GM19324 (cell line): Measurements from ENCODE around the gene CUEDC1.

Source experiments
- ATAC-seq: cut with Tn5 transposase; IDR thresholded peaks from one replicate; pipeline ENCODE4 v1.9.1; 2021; ENCODE audit warnings: mild to moderate bottlenecking, moderate library complexity; ENCODE audit not compliant: unreplicated experiment, low FRiP score

Gene CUEDC1

DNA sequence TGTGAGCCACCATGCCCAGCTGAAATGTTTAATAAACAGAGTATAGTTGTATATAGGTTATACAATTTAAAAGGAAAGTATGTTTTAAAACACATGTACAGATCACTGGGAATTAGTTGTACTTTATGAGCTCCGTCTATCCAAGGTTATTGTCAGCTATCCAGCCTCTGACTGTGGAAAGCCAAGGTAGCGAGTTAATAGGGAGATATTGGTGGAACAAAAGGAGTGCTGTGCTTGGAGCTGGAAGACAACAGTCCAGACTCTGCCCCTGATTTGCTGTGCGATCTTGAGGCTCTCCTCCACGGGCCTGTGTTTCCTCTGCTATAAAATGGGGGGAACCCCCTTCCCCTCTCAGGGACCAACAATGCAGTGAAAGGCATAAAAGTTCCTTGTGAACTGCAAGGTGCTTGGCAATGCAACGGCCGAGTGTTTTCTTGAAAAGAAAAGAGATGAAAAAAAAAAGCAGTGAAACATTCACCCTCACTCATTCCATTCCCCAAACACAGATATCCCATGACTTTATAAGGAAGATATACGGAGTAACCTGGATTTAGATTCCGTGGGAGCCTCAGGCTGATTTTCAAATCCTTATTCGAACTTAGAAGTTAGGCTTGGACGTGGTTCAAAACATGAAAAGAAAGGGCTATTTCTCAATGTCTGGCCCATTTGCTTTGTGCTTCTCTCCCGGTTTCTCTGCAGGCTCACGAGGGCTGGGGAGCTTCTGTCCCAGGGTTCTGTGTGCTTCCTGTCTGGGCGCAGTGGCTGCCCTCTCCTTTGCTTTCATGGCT, 34.1 kb downstream of the CUEDC1 start:
- ATAC-seq = no peak

GRCh38 chr17:57919918-57920317, 35.3 kb downstream of the CUEDC1 start:
- ATAC-seq = no peak

GRCh38 chr17:57918017-57918895, 37.0 kb downstream of the CUEDC1 start:
- no peak for ATAC-seq

DNA sequence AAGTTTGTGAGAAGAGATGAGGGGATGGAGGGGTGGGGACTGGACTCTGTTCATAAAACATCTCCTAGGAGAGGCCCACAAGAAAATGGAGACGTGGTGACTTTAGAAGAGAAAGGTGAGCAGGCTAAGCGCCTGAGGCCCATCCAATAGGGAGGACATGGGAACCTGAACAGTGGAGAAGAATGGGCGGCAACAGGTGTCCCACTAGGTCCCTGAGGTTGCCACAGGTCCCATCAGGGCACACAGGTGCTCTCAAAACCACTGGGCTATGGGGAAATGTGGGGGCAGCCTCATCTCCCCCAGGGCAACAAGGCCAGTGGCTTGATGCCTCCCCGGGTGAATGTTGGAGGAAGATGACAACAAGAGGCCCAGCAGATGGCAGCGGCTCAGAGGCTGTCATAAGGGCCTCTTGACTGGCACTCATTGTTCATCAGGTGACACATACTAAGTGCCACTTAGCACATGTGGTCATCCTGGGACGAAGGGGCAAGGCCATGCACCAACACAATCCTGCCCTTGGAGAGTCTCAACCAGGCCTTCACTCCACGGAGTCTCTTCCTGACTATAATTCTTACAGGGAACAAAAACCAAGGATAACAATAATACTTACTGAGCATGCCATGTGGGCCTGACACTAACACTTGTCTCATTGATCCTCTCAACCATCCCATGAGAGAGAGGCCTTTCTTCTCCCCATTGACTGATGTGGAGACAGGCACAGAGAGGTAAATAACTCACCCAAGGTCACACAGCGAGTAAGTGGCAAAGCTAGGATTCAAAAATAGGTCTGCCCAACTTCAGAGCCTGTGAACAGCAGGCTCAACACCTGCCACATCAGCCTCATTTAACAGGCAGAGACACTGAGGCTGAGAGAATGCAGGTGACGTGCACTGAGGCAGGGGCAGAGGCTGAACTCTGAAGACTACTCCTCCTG, 38.0 kb downstream of the CUEDC1 start:
- no peak for ATAC-seq

- no peak for ATAC-seq
Measured at GRCh38 chr17:57915985-57916757, 39.0 kb downstream of the CUEDC1 start.

DNA sequence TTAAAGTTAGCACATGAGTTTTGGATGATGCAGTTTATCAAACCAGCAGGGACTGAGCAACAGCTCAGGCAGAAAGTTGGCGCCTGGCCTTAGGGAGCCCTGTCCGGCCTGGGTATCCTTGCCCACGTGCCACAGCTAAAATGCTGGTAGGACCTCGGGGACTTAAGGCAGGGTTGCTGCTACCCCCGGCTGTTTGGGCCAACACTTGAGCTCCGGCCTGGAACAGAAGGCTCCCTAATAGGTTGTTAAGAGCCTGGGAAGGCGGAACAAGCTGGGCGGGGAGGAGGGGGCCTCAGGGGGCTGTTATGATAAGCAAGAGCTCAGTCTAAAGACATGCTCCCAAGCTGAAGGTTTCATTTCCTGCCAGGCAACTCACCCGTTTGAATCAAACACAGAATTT, 39.7 kb downstream of the CUEDC1 start:
- ATAC-seq = no peak

- ATAC-seq = no peak
Measured at GRCh38 chr17:57914273-57915142, 40.7 kb downstream of the CUEDC1 start.

DNA sequence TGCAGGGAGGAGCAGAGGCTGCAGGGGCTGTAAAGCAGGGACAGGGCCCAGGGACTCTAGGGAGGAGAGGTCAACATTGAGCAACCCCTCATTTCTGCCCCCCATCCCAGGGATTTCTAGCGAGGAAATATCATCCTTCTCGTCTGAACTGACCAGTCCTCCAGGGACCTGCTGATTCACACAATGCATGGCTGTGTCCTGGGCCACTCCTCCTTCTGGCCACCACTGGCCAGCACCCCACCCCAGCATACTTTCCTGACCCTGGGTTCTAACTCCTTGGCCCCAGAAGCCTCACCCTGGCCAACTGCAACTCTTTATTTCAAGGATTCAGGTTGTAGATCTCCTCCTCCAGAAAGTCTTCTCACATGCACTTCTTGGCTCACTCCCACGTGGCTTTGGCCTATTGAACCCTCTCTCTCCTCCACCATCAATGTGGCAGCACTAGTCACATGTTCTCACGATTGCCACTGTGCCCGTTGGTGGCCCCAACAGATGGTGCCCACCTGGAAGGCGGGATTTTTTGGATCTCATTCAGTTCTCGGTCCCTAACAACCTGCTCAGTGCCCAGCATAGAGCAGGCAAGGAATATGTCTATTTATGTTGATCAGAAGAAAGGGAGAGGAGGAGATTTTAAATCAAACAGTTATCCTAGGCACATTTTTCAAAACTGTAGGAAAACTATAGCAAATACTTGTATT, 41.5 kb downstream of the CUEDC1 start:
- ATAC-seq = no peak

- ATAC-seq = no peak
Measured at GRCh38 chr17:57911834-57912673, 43.2 kb downstream of the CUEDC1 start.

- no peak for ATAC-seq
Measured at GRCh38 chr17:57910462-57911420, 44.5 kb downstream of the CUEDC1 start.

- ATAC-seq = no peak
Measured at GRCh38 chr17:57909551-57909950, 45.7 kb downstream of the CUEDC1 start.

- ATAC-seq = no peak
Measured at GRCh38 chr17:57908278-57908677, 46.9 kb downstream of the CUEDC1 start.

GRCh38 chr17:57906910-57907309, 48.3 kb downstream of the CUEDC1 start:
- ATAC-seq = no peak

DNA sequence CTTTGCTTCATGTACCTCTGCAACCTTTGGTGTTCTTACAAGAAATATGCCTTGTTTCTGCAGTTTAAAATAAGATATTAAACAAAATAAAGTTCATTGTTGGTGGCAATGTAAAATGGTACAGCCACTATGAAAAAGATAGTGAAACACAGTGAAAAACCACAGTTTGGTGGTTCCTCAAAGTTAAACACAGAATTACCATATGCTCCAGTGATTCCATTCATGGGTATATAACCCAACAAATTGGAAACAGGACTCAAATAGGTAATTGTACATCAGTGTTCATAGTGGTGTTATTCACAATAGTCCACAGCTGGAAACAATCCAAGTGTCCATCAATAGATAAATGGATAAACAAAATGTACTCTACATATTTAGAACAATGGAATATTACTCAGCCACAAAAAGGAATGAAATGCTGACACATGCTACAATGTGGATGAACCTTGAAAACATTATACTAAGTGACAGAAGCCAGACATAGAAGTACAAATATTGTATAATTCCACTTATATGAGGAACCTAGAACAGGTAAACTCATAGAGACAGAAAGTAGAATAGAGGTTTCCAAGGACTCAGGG, 49.2 kb downstream of the CUEDC1 start:
- no peak for ATAC-seq

DNA sequence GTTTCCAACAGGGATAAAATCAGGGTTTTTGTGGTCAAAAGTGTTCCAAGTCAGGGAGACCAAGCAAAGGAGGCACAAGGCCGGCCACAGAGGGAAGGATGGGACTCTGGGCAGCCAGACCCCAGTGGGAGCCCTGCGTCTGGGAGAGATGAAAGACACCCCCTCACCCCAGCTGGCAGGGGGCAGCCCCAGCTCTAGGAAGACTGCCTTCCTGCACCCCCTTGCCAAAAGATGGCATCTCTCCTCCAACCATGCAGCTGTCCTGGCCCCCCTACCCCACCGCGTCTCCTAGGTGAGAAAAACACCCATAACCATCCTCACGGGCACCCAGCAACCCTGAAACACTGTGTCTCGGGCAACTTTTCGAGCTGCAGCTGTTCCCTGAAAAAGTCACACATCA, 51.3 kb downstream of the CUEDC1 start:
- no peak for ATAC-seq
